Mesenchymal stem cell (in vitro differentiated cells and primary cell): ENCODE results near the gene KLHDC8B.
A peak's percentile ranks its signal among the peaks of the same experiment; 100 is the strongest.

ENCODE experiments used
- DNase-seq: peaks from one replicate; pipeline ENCODE4 v3.0.0-alpha.2; 2013
- H2AFZ ChIP-seq: one replicate; pipeline ENCODE4 v1.6.1; 2013; ENCODE audit warnings: low read depth, mild to moderate bottlenecking, control low read depth, inconsistent platforms, low read length, moderate library complexity
- H2AK5ac ChIP-seq: 2 replicates; pipeline ENCODE4 v1.6.1; 2013; ENCODE audit warnings: low read length, moderate library complexity, mild to moderate bottlenecking, inconsistent platforms; ENCODE audit not compliant: severe bottlenecking
- H2BK120ac ChIP-seq: one replicate; pipeline ENCODE4 v1.6.1; 2013; ENCODE audit warnings: low read depth, mild to moderate bottlenecking, inconsistent platforms, low read length, moderate library complexity
- H2BK12ac ChIP-seq, 2 experiments: one replicate each; pipeline ENCODE4 v1.6.1; 2013; ENCODE audit warnings: inconsistent platforms in 2 of 2, low read length in 2 of 2, mild to moderate bottlenecking in 2 of 2, moderate library complexity in 2 of 2, control low read depth in 1 of 2
- H2BK15ac ChIP-seq: one replicate; pipeline ENCODE4 v1.6.1; 2013; ENCODE audit warnings: mild to moderate bottlenecking, low read depth, inconsistent platforms; ENCODE audit not compliant: poor library complexity, severe bottlenecking
- H2BK5ac ChIP-seq: 2 replicates; pipeline ENCODE4 v1.6.1; 2013; ENCODE audit warnings: low read depth, mild to moderate bottlenecking, low read length, control low read depth, inconsistent platforms; ENCODE audit not compliant: poor library complexity, severe bottlenecking
- H3K14ac ChIP-seq, 2 experiments: one replicate each; pipeline ENCODE4 v1.6.1; 2013; ENCODE audit warnings: inconsistent platforms in 2 of 2, low read length in 2 of 2, control low read depth in 1 of 2, mild to moderate bottlenecking in 1 of 2, moderate library complexity in 1 of 2
- H3K18ac ChIP-seq, 2 experiments: one replicate each; pipeline ENCODE4 v1.6.1; 2013; ENCODE audit warnings: inconsistent platforms in 2 of 2, low read length in 2 of 2, control low read depth in 1 of 2, low read depth in 1 of 2, mild to moderate bottlenecking in 1 of 2
- H3K23ac ChIP-seq, 2 experiments: one replicate each; pipeline ENCODE4 v1.6.1; 2013; ENCODE audit warnings: inconsistent platforms in 2 of 2, low read length in 2 of 2, mild to moderate bottlenecking in 2 of 2, moderate library complexity in 2 of 2, control low read depth in 1 of 2
- H3K27ac ChIP-seq: 2 replicates; pipeline ENCODE4 v1.5.1; 2013; ENCODE audit warnings: mild to moderate bottlenecking, moderate library complexity, low read length, control low read depth, inconsistent platforms; ENCODE audit not compliant: poor library complexity, severe bottlenecking
- H3K27me3 ChIP-seq, 2 experiments: 2 replicates each; pipeline versions ENCODE4 v1.6.1 to v1.7.0; 2013; ENCODE audit warnings: low read length in 2 of 2, mild to moderate bottlenecking in 2 of 2, moderate library complexity in 2 of 2, control low read depth in 1 of 2, inconsistent platforms in 1 of 2; ENCODE audit not compliant: control insufficient read depth in 1 of 2, insufficient read depth in 1 of 2
- H3K36me3 ChIP-seq, 2 experiments: 2 replicates each; pipeline versions ENCODE4 v1.6.1 to v1.7.0; 2013; ENCODE audit warnings: low read length in 2 of 2, control low read depth in 1 of 2, inconsistent platforms in 1 of 2, low read depth in 1 of 2, mild to moderate bottlenecking in 1 of 2; ENCODE audit not compliant: insufficient read depth in 2 of 2, control insufficient read depth in 1 of 2
- H3K4ac ChIP-seq, 2 experiments: one replicate each; pipeline ENCODE4 v1.6.1; 2013; ENCODE audit warnings: inconsistent platforms in 2 of 2, low read length in 2 of 2, mild to moderate bottlenecking in 2 of 2, moderate library complexity in 2 of 2, control low read depth in 1 of 2, low read depth in 1 of 2
- H3K4me1 ChIP-seq: 2 replicates; pipeline ENCODE4 v1.6.1; 2013; ENCODE audit warnings: low read depth, low read length, control low read depth; ENCODE audit not compliant: control insufficient read depth, insufficient read depth
- H3K4me2 ChIP-seq: 2 replicates; pipeline ENCODE4 v1.6.1; 2013; ENCODE audit warnings: low read length, mild to moderate bottlenecking, inconsistent platforms; ENCODE audit not compliant: poor library complexity, severe bottlenecking
- H3K4me3 ChIP-seq, 2 experiments: 2 replicates each; pipeline versions ENCODE4 v1.5.1 to v1.7.0; 2013; ENCODE audit warnings: low read length in 2 of 2, mild to moderate bottlenecking in 2 of 2, control low read depth in 1 of 2, low read depth in 1 of 2; ENCODE audit not compliant: insufficient read depth in 1 of 2
- H3K79me1 ChIP-seq: replicated peaks from 2 replicates; pipeline ENCODE4 v1.6.1; 2013; ENCODE audit warnings: mild to moderate bottlenecking, control low read depth, low read length, inconsistent platforms; ENCODE audit not compliant: poor library complexity, severe bottlenecking
- H3K9ac ChIP-seq: 2 replicates; pipeline ENCODE4 v1.7.0; 2013; ENCODE audit warnings: mild to moderate bottlenecking, low read length, moderate library complexity
- H3K9me3 ChIP-seq: 2 replicates; pipeline ENCODE4 v1.7.0; 2013; ENCODE audit warnings: mild to moderate bottlenecking, low read length; ENCODE audit not compliant: control insufficient read depth
- H4K8ac ChIP-seq: one replicate; pipeline ENCODE4 v1.6.1; 2013; ENCODE audit warnings: inconsistent platforms, mild to moderate bottlenecking, low read length, moderate library complexity
- H4K91ac ChIP-seq: one replicate; pipeline ENCODE4 v1.6.1; 2013; ENCODE audit warnings: mild to moderate bottlenecking, low read length, inconsistent platforms
- WGBS: methylation state at CpG from one replicate; pipeline ENCODE4 v1.1.7; 2013; ENCODE audit warnings: mixed read lengths; 5-methylcytosine and 5-hydroxymethylcytosine counted together

The KLHDC8B gene

DNA sequence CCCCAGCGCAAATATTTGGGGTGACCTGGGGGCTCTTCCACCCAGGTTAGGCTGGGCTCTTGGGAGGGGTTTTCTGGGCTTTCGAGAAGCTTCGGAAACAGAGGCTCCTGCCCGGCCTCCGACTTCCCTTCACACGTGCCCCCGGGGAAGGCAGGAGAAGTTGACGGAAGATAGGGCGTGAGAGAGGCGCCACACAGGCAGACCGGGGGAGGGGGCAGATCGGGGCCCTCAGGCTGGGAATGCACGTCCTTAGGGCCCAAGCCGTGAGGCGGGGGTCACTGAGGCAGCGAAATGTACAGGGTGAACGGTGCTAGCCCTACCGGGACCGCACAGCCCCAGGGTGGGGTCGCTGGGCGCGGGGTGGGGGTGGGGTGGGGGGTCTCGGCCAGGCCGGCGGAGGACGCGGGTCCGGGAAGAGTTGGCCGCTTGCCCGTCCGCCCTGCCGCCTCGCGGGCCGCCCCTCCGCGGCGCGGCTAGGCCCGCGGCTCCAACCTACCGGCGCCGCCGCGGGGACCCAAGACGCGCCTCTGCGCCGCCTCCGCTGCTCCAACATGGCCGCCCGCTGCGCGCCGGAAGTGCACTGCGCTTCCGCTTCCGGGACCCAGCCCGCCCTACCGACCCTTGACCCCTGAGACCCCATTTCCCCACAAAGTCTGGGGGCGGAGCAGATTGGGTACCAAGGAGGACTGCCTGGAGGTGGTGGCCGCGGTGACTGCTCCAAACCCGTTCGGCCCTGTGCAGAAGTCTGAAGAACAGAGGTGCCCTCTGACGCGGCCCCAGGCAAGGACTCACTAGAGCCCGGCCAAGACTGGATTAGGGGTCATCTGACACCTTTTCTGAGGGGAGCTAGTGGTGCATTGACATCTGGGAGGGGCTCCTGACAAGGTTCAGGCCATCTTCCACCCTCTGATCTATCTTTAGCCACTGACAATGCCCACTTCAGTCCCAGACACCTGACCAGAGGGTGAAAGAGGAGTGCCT, 5.3 kb upstream of the KLHDC8B start, which contains the start of gene CCDC71:
Gene CCDC71 (minus strand): TSS at position 561 of the 981 bp plus-strand sequence. CDS start 2,123 bp downstream, outside the sequence.
- no peak within 1 kb of the TSS for H2BK5ac ChIP-seq
- peak within 1 kb of the TSS; percentile 18 for H3K27ac ChIP-seq
- peak within 1 kb of the TSS; percentile 29 for H2AK5ac ChIP-seq
- peaks cover 26% of the 10 kb centered on the region for H3K79me1 ChIP-seq
- no peaks in the 10 kb centered on the region for H3K9me3 ChIP-seq
- H3K9ac ChIP-seq, result peak within 1 kb of the TSS; percentile 91
- peak within 1 kb of the TSS; percentile 79 for H3K4me2 ChIP-seq
- peak within 1 kb of the TSS; percentile 77 for H2BK120ac ChIP-seq
- peaks cover 24% of the 10 kb centered on the region for H3K4me1 ChIP-seq
- peak within 1 kb of the TSS; percentile 87 to 92 for H3K4me3 ChIP-seq
- no peaks in the 10 kb centered on the region for H3K27me3 ChIP-seq
- peak within 1 kb of the TSS; percentile 97 for H4K8ac ChIP-seq
- H2BK12ac ChIP-seq, result peak within 1 kb of the TSS in 1 of 2 experiments; percentile 10
- H3K36me3 ChIP-seq, result peaks cover 31 to 32% of the 10 kb centered on the region in 2 experiments
- H3K18ac ChIP-seq, result peak within 1 kb of the TSS; percentile 58 to 90
- WGBS, result 17% methylated on average over 28 of the region's 69 CpGs
- peak within 1 kb of the TSS in 1 of 2 experiments; percentile 97 for H3K14ac ChIP-seq
- DNase-seq, result peak; percentile 61
- H3K23ac ChIP-seq, result no peak within 1 kb of the TSS
- peak within 1 kb of the TSS; percentile 82 to 94 for H3K4ac ChIP-seq
- H4K91ac ChIP-seq, result peak within 1 kb of the TSS; percentile 85
- peak within 1 kb of the TSS; percentile 56 for H2BK15ac ChIP-seq
- peak within 1 kb of the TSS; percentile 67 for H2AFZ ChIP-seq

DNA sequence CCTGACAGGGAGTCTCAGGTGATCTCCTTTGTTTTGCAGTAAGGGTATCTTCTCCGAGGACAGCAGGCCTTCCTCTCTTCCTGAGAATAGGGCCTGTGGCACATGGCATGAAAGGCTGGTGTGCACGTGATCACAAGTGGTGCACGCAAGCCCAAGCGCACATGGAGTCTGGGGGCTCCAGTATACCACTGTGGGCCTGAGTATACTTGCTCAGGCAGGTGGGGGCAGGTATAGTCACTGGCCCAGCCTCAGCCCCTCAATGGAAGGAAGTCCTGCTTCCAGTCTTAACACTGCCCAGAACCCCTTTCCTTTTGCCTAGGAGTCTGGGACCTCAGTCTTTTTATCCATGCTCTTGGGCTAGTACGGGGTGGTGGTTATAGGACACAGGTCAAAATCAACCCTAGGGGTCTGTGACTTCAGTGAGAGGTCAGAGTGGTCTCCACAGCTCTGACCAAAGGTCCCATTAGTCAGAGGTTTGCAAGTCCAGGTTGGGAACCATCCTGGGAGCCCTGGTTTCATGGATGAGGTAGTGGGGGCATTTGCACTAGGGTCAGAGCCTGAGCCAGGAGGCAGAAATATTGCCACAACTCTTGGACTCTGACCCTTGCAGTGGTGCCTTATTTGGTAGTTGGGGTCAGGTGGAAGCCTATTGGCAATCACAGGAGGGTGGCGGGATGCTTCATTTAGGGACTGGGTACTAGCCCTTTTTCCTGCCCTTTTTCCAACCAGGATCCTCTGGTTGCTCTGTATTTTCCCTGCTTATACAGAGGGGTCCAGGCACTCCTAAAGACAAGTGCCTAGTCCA, 4.4 kb upstream of the KLHDC8B start:
- Histone ChIP-seq H3K4me1 (peaks cover 24% of the 10 kb centered on the region), H2BK120ac (no peak overlapping the region), H4K91ac (peak overlapping the region; percentile 85), H2BK12ac (no peak overlapping the region), H4K8ac (peak overlapping the region; percentile 76), H3K9me3 (no peaks in the 10 kb centered on the region), H3K36me3 (peaks cover 22 to 23% of the 10 kb centered on the region in 2 experiments), H3K27me3 (no peaks in the 10 kb centered on the region), H3K4ac (peak overlapping the region in 1 of 2 experiments; percentile 75), H3K9ac (peak overlapping the region; percentile 91), H3K4me2 (no peak overlapping the region), H2AK5ac (peak overlapping the region; percentile 29), H3K27ac (no peak overlapping the region), H3K14ac (no peak overlapping the region), H3K18ac (peak overlapping the region in 1 of 2 experiments; percentile 90), H2BK5ac (no peak overlapping the region), H2BK15ac (no peak overlapping the region), H3K79me1 (peaks cover 22% of the 10 kb centered on the region), H3K23ac (no peak overlapping the region), H3K4me3 (peak overlapping the region in 1 of 2 experiments; percentile 92), H2AFZ (peak overlapping the region; percentile 67)
- no peak for DNase-seq
- WGBS, result 96% methylated on average over 6 of the region's 6 CpGs

DNA sequence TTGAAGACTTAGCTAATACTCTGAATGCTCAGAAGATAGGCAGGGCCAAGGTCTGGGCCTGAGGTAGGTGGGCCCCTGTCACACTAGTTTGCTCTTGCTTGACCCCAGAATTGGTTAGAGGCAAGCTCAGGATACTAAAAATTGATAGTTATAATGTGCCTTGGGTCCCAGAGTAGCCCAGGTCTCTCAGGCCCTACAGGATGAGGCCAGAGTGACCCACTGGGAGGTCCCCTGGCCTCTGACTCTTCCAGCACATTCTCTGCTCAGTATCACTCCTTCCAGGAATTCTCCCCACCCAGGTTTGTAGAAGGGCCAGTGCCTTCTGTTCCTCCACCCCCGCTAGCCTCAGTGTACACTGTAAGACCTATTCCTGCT, 667 bp upstream of the KLHDC8B start:
- Histone ChIP-seq H3K27me3 (no peaks in the 10 kb centered on the region), H3K27ac (no peak overlapping the region), H3K9me3 (no peaks in the 10 kb centered on the region), H4K91ac (peak overlapping the region; percentile 47), H3K79me1 (peaks cover 19% of the 10 kb centered on the region), H2AFZ (peak overlapping the region; percentile 88), H3K4ac (peak overlapping the region; percentile 70 to 76), H3K4me3 (peak overlapping the region in 1 of 2 experiments; percentile 92), H3K9ac (peak overlapping the region; percentile 94), H2AK5ac (peak overlapping the region; percentile 53), H4K8ac (peak overlapping the region; percentile 81), H3K4me1 (peaks cover 36% of the 10 kb centered on the region), H2BK12ac (peak overlapping the region; percentile 31 to 37), H3K36me3 (peaks cover 17 to 30% of the 10 kb centered on the region in 2 experiments), H3K14ac (no peak overlapping the region), H3K18ac (peak overlapping the region; percentile 23 to 85), H3K4me2 (peak overlapping the region; percentile 64), H2BK120ac (peak overlapping the region; percentile 29), H3K23ac (no peak overlapping the region), H2BK5ac (no peak overlapping the region), H2BK15ac (peak overlapping the region; percentile 33)
- WGBS, result 0% methylated on average over 1 of the region's 1 CpG
- no peak for DNase-seq
